K562 (cell line): Measurements from ENCODE around the gene TMPO. TPM values are rescaled to one million over a fixed set of nuclear protein-coding genes. Genes with fewer than 3 reads are reported as not detected.

Experiments
- ATAC-seq: fragments of 200-7000 bp; cut with Tn5 transposase; 3 replicates; pipeline ENCODE4 v1.9.1; 2020; ENCODE audit warnings: moderate library complexity
- BruUV-seq: library from RNA; stranded (reverse); fragments of 400-500 nt; replicated peaks from 2 replicates; lab custom pipeline; 2021; lab: Mats Ljungman, UMichigan
- CTCF ChIA-PET: fragments of 300-600 bp; formaldehyde crosslinking; extraction: SDS; loops from one replicate; lab custom pipeline; 2021; ENCODE audit warnings: low intra/inter-chr PET ratio; lab: Yijun Ruan, JAX
- POLR2A ChIA-PET: fragments of 300-600, 350-650 bp; sonication (Branson Sonifier 250); formaldehyde crosslinking; extraction: SDS; loops from one replicate; lab custom pipeline; 2021; ENCODE audit warnings: antibody characterized with exemption, inconsistent platforms; lab: Yijun Ruan, JAX
- DNase-seq, 4 experiments: peaks; one replicate each; pipeline versions ENCODE4 v3.0.0 to v3.0.0-alpha.2; 2011 to 2018; ENCODE audit warnings: low spot score in 3 of 4, mixed read lengths in 3 of 4; ENCODE audit errors: extremely low read depth in 1 of 4
- FAIRE-seq: peaks from 2 replicates; lab custom pipeline; 2011; peaks lifted over from hg19 to GRCh38; lab: Jason Lieb, UNC
- H2AFZ ChIP-seq: 2 replicates; pipeline ENCODE4 v1.6.0; 2011; ENCODE audit warnings: low read depth, low read length, control low read depth, inconsistent platforms
- H3K27ac ChIP-seq: fragments of 200-600 bp; 3 replicates; pipeline ENCODE4 v1.8.0; 2011; ENCODE audit warnings: low read depth, mild to moderate bottlenecking, control low read depth, inconsistent platforms, low read length, moderate library complexity, mixed read lengths; ENCODE audit errors: extremely low read depth
- H3K27me3 ChIP-seq, 2 experiments: fragments of 300-600 bp in 1 of 2; 2 replicates in 1 of 2; 3 replicates in 1 of 2; pipeline versions ENCODE4 v1.6.0 to v1.8.0; 2011; ENCODE audit warnings: inconsistent platforms in 2 of 2, low read length in 2 of 2, mild to moderate bottlenecking in 1 of 2, mixed read lengths in 1 of 2, moderate library complexity in 1 of 2; ENCODE audit not compliant: control insufficient read depth in 2 of 2, insufficient read depth in 2 of 2
- H3K36me3 ChIP-seq: fragments of 300-600 bp; 3 replicates; pipeline ENCODE4 v1.8.0; 2011; ENCODE audit warnings: mild to moderate bottlenecking, low read length, inconsistent platforms; ENCODE audit not compliant: control insufficient read depth, insufficient read depth
- H3K4me1 ChIP-seq, 2 experiments: fragments of 200-600 bp in 1 of 2; replicated peaks in 1 of 2; 2 replicates in 1 of 2; 3 replicates in 1 of 2; pipeline versions ENCODE4 v1.5.1 to v1.8.0; 2011; ENCODE audit warnings: inconsistent platforms in 2 of 2, low read length in 2 of 2, mild to moderate bottlenecking in 1 of 2, mixed read lengths in 1 of 2, moderate library complexity in 1 of 2; ENCODE audit not compliant: control insufficient read depth in 2 of 2, insufficient read depth in 2 of 2
- H3K4me2 ChIP-seq: 2 replicates; pipeline ENCODE4 v1.6.1; 2011; ENCODE audit warnings: low read length, control low read depth, inconsistent platforms, mixed read lengths; ENCODE audit not compliant: insufficient read depth
- H3K4me3 ChIP-seq: fragments of 200-600 bp; sonication (generic), shearing (Covaris generic); 2 replicates; pipeline ENCODE4 v1.5.1; 2016; ENCODE audit warnings: control low read depth, inconsistent platforms
- H3K79me2 ChIP-seq: fragments of 200-600 bp; 3 replicates; pipeline ENCODE4 v1.8.0; 2011; ENCODE audit warnings: low read length, inconsistent platforms; ENCODE audit not compliant: control insufficient read depth, insufficient read depth
- H3K9ac ChIP-seq, 2 experiments: 2 replicates each; pipeline versions ENCODE4 v1.6.0 to v1.6.1; 2011; ENCODE audit warnings: low read depth in 2 of 2, low read length in 2 of 2, control low read depth in 1 of 2, inconsistent platforms in 1 of 2, mild to moderate bottlenecking in 1 of 2, mixed read lengths in 1 of 2; ENCODE audit not compliant: insufficient read depth in 1 of 2
- H3K9me1 ChIP-seq: one replicate; pipeline ENCODE4 v1.6.0; 2011; ENCODE audit warnings: inconsistent platforms, mild to moderate bottlenecking, low read length, moderate library complexity; ENCODE audit not compliant: control insufficient read depth, insufficient read depth
- H3K9me3 ChIP-seq: replicated peaks from 2 replicates; pipeline ENCODE4 v1.5.1; 2011; ENCODE audit warnings: low read depth, low read length, inconsistent platforms; ENCODE audit not compliant: control insufficient read depth, insufficient read depth
- H4K20me1 ChIP-seq: replicated peaks from 2 replicates; pipeline ENCODE4 v1.6.1; 2011; ENCODE audit warnings: low read length, inconsistent platforms, mixed read lengths; ENCODE audit not compliant: control insufficient read depth, insufficient read depth
- BCL6 ChIP-seq: fragments of 250-450 bp; sonication (Bioruptor Pico); IDR thresholded peaks from 2 replicates; pipeline ENCODE4 v1.4.0; 2020
- EGR1 ChIP-seq: fragments of 450-650 bp; conservative IDR thresholded peaks from 2 replicates; pipeline ENCODE4 v1.6.1; 2017; ENCODE audit warnings: mild to moderate bottlenecking
- ETS2 ChIP-seq: IDR thresholded peaks from 2 replicates; pipeline ENCODE4 v1.6.1; 2016; ENCODE audit warnings: borderline replicate concordance, missing genetic modification characterization, mild to moderate bottlenecking, moderate library complexity, missing compliant biosample characterization; ENCODE audit not compliant: poor library complexity, severe bottlenecking
- HDAC3 ChIP-seq: fragments of 450-650 bp; IDR thresholded peaks from 2 replicates; pipeline ENCODE4 v1.6.1; 2018; ENCODE audit warnings: borderline replicate concordance, mild to moderate bottlenecking, moderate library complexity; ENCODE audit not compliant: partially characterized antibody
- MAFF ChIP-seq: IDR thresholded peaks from 2 replicates; pipeline ENCODE4 v1.6.1; 2012; ENCODE audit warnings: low read length, improper control_type of control experiment
- MTA2 ChIP-seq: fragments of 450-650 bp; IDR thresholded peaks from 2 replicates; pipeline ENCODE4 v1.6.1; 2016; ENCODE audit warnings: low read depth
- NCOA1 ChIP-seq: fragments of 450-650 bp; IDR thresholded peaks from 2 replicates; pipeline ENCODE4 v1.6.1; 2016; ENCODE audit warnings: low read depth
- PHTF2 ChIP-seq: fragments of 250-450 bp; sonication (Bioruptor Pico); IDR thresholded peaks from 2 replicates; pipeline ENCODE4 v1.5.0; 2021; ENCODE audit warnings: mild to moderate bottlenecking
- SETDB1 ChIP-seq: IDR thresholded peaks from one replicate; pipeline ENCODE4 v1.6.1; 2012; ENCODE audit warnings: low read length, control low read depth, inconsistent platforms
- SMAD1 ChIP-seq: fragments of 150-350 bp; IDR thresholded peaks from 2 replicates; pipeline ENCODE4 v1.6.1; 2014; ENCODE audit warnings: low read length, low read depth; ENCODE audit not compliant: partially characterized antibody
- SMARCB1 ChIP-seq: IDR thresholded peaks from 2 replicates; pipeline ENCODE4 v1.6.1; 2011; ENCODE audit warnings: improper control_type of control experiment, low read depth; ENCODE audit not compliant: insufficient read length
- THRAP3 ChIP-seq: fragments of 450-650 bp; IDR thresholded peaks from 2 replicates; pipeline ENCODE4 v1.6.1; 2016; ENCODE audit warnings: mild to moderate bottlenecking, inconsistent platforms, borderline replicate concordance
- VEZF1 ChIP-seq: fragments of 200-800 bp; sonication (Bioruptor generic); IDR thresholded peaks from 2 replicates; pipeline ENCODE4 v1.6.1; 2017; ENCODE audit warnings: missing genetic modification characterization, missing compliant biosample characterization
- ZNF830 ChIP-seq: fragments of 250-450 bp; sonication (Bioruptor Pico); IDR thresholded peaks from 2 replicates; pipeline ENCODE4 v1.5.0; 2021; ENCODE audit warnings: mild to moderate bottlenecking
- WGBS: fragments of 100-300 bp; shearing (Covaris generic); methylation state at CpG from one replicate; pipeline ENCODE4 v1.1.6; 2016; ENCODE audit warnings: low coverage, mixed read lengths; ENCODE audit not compliant: insufficient coverage; ENCODE audit errors: missing lambda C conversion rate; 5-methylcytosine and 5-hydroxymethylcytosine counted together
- in situ Hi-C: fragments of 300-500 bp; cut with MboI; formaldehyde crosslinking; loops from 4 replicates; pipeline ENCODE4 v1.15.0; 2018; ENCODE audit warnings: inconsistent platforms, mixed read lengths
- intact Hi-C: fragments of 100-400 bp; cut with micrococcal nuclease; formaldehyde crosslinking; loops from 2 replicates; pipeline ENCODE4 v1.14.2; 2022
- polyA plus RNA-seq, 8 experiments: library from polyadenylated mRNA; depleted of rRNA in 4 of 8; stranded (reverse) in 5 of 8; unstranded in 3 of 8; fragments of >200 nt; fragmentation: Nextera tagmentation in 2 of 8; fragmentation: Illumina TruSeq in 1 of 8; extraction: Ambion mirVana in 2 of 8; extraction: Trizol in 1 of 8; gene quantifications; 2 replicates each; pipeline versions ENCODE4 v1.2.1 to v1.2.3, GENCODE V29; 2011 to 2014; ENCODE audit warnings: inconsistent platforms in 1 of 8, missing spikeins in 1 of 8
- total RNA-seq, 7 experiments: library from RNA; depleted of rRNA in 6 of 7; stranded (reverse); fragments of >200 nt in 6 of 7; fragmentation: Illumina TruSeq in 2 of 7; extraction: Trizol in 2 of 7; gene quantifications; 2 replicates each; pipeline versions ENCODE4 v1.2.1 to v1.2.3, GENCODE V29; 2011 to 2021; ENCODE audit warnings: low replicate concordance in 1 of 7
- TF ChIP-seq, protein P1 (sequence below): fragments of 450-650 bp; IDR thresholded peaks from 2 replicates; pipeline ENCODE4 v1.6.1; 2016; ENCODE audit warnings: antibody characterized with exemption
- TF ChIP-seq, protein P2 (sequence below), 2 experiments: IDR thresholded peaks; 2 replicates each; pipeline ENCODE4 v1.6.1; 2011; ENCODE audit warnings: borderline replicate concordance in 1 of 2, control low read depth in 1 of 2, low read depth in 1 of 2, low read length in 1 of 2, mild to moderate bottlenecking in 1 of 2, mixed read lengths in 1 of 2, moderate library complexity in 1 of 2; ENCODE audit not compliant: insufficient read depth in 1 of 2, insufficient read length in 1 of 2, poor library complexity in 1 of 2, severe bottlenecking in 1 of 2; ENCODE audit errors: extremely low read depth in 1 of 2

Gene TMPO
- total and polyA plus RNA-seq, 9 of the 15 experiments (the other 6 are each of a cell fraction or from before 2014, with no cell fraction given), result 62.1 to 263 (median 182) TPM

DNA sequence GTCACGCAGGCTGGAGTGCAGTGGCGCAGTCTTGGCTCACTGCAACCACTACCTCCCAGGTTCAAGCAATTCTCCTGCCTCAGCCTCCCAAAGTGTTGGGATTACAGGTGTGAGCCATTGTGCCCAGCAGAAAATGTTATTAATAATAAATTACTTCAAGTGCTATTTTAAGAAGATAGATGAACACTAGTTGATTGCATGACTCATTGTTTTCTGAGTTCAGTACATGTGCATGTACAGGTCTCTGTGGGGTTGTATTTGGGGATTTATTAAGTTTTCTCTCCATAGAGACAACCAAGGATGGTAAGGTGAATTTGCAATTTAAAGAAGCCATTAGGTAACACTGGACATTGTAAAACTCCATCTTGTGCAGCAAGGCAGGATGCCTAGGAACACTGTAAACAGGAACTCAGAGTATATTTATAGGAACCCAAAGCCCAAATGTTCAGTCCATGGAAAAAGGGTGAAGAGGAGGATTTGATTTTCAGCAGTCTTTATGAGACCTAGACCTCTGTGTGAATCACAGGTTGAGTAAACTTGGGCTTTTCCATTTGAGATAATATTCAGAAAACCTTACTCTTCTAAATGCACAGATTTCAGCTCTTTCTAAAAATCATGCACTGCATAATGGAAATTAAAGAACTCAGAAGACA lies 49.3 kb upstream of the TMPO start (continued):
- TF ChIP-seq, protein P1, sequence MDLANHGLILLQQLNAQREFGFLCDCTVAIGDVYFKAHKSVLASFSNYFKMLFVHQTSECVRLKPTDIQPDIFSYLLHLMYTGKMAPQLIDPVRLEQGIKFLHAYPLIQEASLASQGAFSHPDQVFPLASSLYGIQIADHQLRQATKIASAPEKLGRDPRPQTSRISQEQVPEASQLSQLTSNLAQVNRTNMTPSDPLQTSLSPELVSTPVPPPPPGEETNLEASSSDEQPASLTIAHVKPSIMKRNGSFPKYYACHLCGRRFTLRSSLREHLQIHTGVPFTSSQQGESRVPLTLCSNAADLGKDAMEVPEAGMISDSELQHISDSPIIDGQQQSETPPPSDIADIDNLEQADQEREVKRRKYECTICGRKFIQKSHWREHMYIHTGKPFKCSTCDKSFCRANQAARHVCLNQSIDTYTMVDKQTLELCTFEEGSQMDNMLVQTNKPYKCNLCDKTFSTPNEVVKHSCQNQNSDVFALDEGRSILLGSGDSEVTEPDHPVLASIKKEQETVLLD, result no peak
- TF ChIP-seq ZNF830 (CRISPR knock-in tag), result no peak
- TF ChIP-seq VEZF1 (CRISPR knock-in tag), result no peak

DNA sequence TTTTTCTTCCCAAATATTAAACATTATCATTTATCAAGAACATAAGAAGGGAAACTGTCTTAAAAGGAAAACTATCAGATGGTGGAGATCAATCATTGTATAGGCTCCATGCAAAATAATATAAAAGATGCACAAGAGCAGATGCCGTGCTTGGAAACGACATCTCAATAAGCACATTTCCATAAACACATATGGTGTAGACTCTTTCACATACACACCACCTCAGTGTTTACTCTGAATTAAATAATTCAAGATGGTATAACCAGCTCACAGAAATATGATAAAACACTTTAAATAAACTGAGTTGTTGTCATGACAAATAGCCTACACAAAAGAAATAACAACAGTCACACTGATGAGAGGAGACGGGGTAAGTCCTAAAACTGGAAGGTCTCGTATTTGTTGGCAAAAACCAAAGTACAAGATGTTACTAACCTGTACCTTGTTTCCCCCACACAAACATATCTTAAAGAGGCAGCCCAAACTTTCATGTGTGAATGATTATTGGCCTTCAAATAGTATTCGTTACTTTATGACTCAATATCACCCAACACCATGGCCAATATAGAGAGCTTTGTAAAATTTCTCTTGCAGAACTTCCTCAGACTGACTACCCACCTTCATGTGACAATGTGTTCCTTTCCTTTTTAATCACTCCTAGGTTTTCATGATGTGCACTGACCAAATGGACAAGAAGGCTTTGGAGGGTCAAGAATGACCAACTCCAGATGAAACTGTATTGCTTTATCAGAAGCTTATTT lies 48.6 kb upstream of the TMPO start:
- no peaks in the 10 kb centered on the region for H3K36me3 ChIP-seq
- intact Hi-C loops, result no loop called here
- ChIA-PET CTCF (no interaction called here), POLR2A (interaction anchor here (0.6 to 1.6 kb wide), 3 partner anchors 17 to 210 kb away, joined by 3 to 4 read pairs (median 3); no protein-coding TSS in a partner anchor)
- no peak overlapping the region for H3K9ac ChIP-seq
- in situ Hi-C loops, result no loop called here
- H3K9me3 ChIP-seq, result no peaks in the 10 kb centered on the region
- no peak for ATAC-seq
- no peaks in the 10 kb centered on the region for H3K9me1 ChIP-seq
- H3K79me2 ChIP-seq, result no peaks in the 10 kb centered on the region
- H4K20me1 ChIP-seq, result no peaks in the 10 kb centered on the region
- BruUV-seq, result no TSS peak
- 5% methylated on average over 5 of the region's 5 CpGs for WGBS
- H3K4me2 ChIP-seq, result no peak overlapping the region
- no peak overlapping the region for H3K27ac ChIP-seq
- no peaks in the 10 kb centered on the region for H3K4me1 ChIP-seq
- no peak overlapping the region for H2AFZ ChIP-seq
- H3K27me3 ChIP-seq, result peaks cover 9 to 21% of the 10 kb centered on the region in 2 experiments
- H3K4me3 ChIP-seq, result no peak overlapping the region
- DNase-seq, result no peak
- no peak for FAIRE-seq
- no peak for TF ChIP-seq THRAP3
- no peak for TF ChIP-seq NCOA1
- no peak for TF ChIP-seq SMAD1
- TF ChIP-seq MTA2, result no peak
- no peak for TF ChIP-seq ETS2 (tag)
- TF ChIP-seq SETDB1, result no peak
- TF ChIP-seq BCL6, result no peak
- TF ChIP-seq EGR1, result no peak
- no peak for TF ChIP-seq SMARCB1
- TF ChIP-seq, protein P2, sequence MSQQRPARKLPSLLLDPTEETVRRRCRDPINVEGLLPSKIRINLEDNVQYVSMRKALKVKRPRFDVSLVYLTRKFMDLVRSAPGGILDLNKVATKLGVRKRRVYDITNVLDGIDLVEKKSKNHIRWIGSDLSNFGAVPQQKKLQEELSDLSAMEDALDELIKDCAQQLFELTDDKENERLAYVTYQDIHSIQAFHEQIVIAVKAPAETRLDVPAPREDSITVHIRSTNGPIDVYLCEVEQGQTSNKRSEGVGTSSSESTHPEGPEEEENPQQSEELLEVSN (IDR thresholded peaks at IDR 0.05; ENCODE audit: borderline replicate concordance in 1 of 2, extremely low read depth in 1 of 2, insufficient read depth in 1 of 2, insufficient read length in 1 of 2, low read depth in 1 of 2, low read length in 1 of 2, poor library complexity in 1 of 2, severe bottlenecking in 1 of 2), result no peak
- no peak for TF ChIP-seq PHTF2 (CRISPR knock-in tag)
- no peak for TF ChIP-seq MAFF
- no peak for TF ChIP-seq HDAC3
